ENCODE measurements around the gene REG3G. TPM values are rescaled to one million over a fixed set of nuclear protein-coding genes. Genes with fewer than 3 reads are reported as not detected.

The REG3G gene
- total RNA-seq, 4 donors from 2014 or later: not detected

DNA sequence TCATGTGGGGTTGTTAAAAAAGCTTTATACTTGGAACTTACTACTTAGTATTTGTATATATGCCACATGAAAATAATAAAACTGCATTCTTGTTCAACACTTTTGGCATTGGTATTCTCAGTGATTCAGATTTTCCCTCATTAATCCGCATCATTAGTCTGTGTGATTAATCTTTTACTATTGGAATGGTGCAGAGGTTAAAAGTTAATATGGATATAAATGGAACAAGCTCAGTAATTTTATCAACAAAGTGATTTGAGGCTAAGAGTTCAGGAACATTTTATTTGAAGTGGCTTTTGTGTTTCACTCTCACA, 45.4 kb upstream of the REG3G start:
- Histone ChIP-seq H3K36me3 (no peaks in the 10 kb centered on the region), H3K27me3 (peaks cover 0 to 8% (median 0%) of the 10 kb centered on the region in 4 donors), H3K4me3 (no peak overlapping the region), H3K9me3 (no peaks in the 10 kb centered on the region), H3K27ac (replicated peaks in 1 of 4) (no peak overlapping the region), H3K4me1 (no peaks in the 10 kb centered on the region)
- TF ChIP-seq POLR2A (IDR thresholded peaks at IDR 0.05; ENCODE audit: low read depth) (no peak), EP300 (IDR thresholded peaks at IDR 0.05) (no peak), CTCF (IDR thresholded peaks at IDR 0.05) (no peak)
- DNase-seq (ENCODE audit: extremely low spot score): no peak
- 53% methylated on average over 1 of the region's 1 CpG for WGBS
- intact Hi-C loops (cut with DNase I): no loop called here

DNA sequence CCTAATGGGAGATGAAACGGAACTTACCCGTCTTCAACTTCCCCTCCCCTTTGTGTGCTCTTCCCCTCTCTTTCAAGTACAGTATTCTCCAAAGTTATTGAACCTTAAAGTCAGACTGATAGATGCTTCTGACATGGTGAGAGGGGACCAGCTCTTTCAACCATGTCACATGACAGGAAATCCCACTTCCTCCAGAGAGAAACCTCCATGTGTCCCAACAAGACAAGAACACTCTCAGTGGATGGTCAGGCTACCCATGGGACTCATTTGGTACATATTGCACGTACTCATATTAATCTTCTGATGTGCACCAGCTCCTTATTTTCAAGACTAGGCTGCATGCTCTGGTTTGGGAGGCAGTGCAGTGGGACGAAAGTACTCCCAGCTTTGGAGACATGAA, 44.6 kb upstream of the REG3G start:
- intact Hi-C loops (cut with DNase I): no loop called here
- no peak overlapping the region for H3K4me3 ChIP-seq
- no peak for DNase-seq (ENCODE audit: extremely low spot score)
- H3K4me1 ChIP-seq: no peaks in the 10 kb centered on the region
- H3K27me3 ChIP-seq: peaks cover 0 to 8% (median 0%) of the 10 kb centered on the region in 4 donors
- no peaks in the 10 kb centered on the region for H3K9me3 ChIP-seq
- 65% methylated on average over 4 of the region's 4 CpGs for WGBS
- H3K27ac ChIP-seq (replicated peaks in 1 of 4): no peak overlapping the region
- no peak for TF ChIP-seq CTCF (IDR thresholded peaks at IDR 0.05)
- no peak for TF ChIP-seq POLR2AphosphoS5 (IDR thresholded peaks at IDR 0.05)
- no peak for TF ChIP-seq POLR2A (IDR thresholded peaks at IDR 0.05; ENCODE audit: low read depth)
- no peak for TF ChIP-seq EP300 (IDR thresholded peaks at IDR 0.05)
- no peaks in the 10 kb centered on the region for H3K36me3 ChIP-seq

- intact Hi-C loops (cut with DNase I): no loop called here
- Histone ChIP-seq H3K36me3 (no peaks in the 10 kb centered on the region), H3K27ac (replicated peaks in 1 of 4) (no peak overlapping the region), H3K4me3 (no peak overlapping the region), H3K27me3 (peaks cover 0 to 8% (median 0%) of the 10 kb centered on the region in 4 donors), H3K4me1 (no peaks in the 10 kb centered on the region), H3K9me3 (no peaks in the 10 kb centered on the region)
- no peak for DNase-seq (ENCODE audit: extremely low spot score)
- 31% methylated on average over 4 of the region's 4 CpGs for WGBS
- TF ChIP-seq POLR2A (IDR thresholded peaks at IDR 0.05; ENCODE audit: low read depth): no peak
- no peak for TF ChIP-seq EP300 (IDR thresholded peaks at IDR 0.05)
- no peak for TF ChIP-seq CTCF (IDR thresholded peaks at IDR 0.05)
- no peak for TF ChIP-seq POLR2AphosphoS5 (IDR thresholded peaks at IDR 0.05)
These were observed 42.7 kb upstream of the REG3G start for GRCh38 chr2:78982638-78983330.

DNA sequence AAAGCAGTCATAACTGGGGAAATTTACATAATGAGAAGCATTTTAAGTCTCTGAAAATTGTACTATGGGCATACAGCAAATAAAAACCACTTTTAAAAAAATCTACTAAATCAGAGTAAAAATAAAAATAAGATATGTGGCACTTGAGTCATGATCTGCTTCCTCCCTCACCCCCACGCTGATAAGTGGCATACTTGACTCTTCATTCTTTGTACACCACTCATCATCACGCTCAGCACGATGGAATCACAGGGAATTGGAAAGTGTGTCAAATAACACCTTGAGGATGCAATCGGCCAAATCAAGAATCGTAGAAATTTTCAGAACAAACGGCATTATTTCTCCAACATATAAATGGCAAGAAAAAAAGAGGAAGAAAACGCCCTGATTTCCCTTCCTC, 41.1 kb upstream of the REG3G start:
- TF ChIP-seq POLR2A (IDR thresholded peaks at IDR 0.05; ENCODE audit: low read depth) (no peak), POLR2AphosphoS5 (IDR thresholded peaks at IDR 0.05) (no peak)
- Histone ChIP-seq H3K27me3 (peaks cover 0 to 3% (median 0%) of the 10 kb centered on the region in 4 donors), H3K27ac (replicated peaks in 1 of 4) (no peak overlapping the region), H3K4me3 (no peak overlapping the region), H3K4me1 (no peaks in the 10 kb centered on the region), H3K36me3 (no peaks in the 10 kb centered on the region), H3K9me3 (no peaks in the 10 kb centered on the region)
- intact Hi-C loops (cut with DNase I): no loop called here
- WGBS: 76% methylated on average over 7 of the region's 7 CpGs
- no peak for DNase-seq (ENCODE audit: extremely low spot score)

DNA sequence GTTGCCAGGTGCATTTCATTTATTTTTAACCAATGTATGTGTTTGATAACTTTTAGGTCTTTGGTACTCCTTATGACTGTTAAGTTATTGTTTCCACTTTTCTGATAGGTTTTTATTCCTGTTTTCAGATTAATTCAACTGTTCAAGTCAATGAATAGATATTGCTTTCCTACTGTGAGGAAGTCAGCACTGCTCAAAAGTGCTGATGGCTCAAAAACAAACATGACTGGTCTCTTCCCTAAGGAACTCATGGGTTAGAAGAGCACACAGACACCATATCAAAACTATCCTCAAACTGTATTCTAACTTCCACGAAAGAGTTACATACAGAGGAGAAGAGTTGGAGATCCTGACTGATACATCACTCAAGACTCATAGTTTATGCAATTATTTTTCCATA, 39.9 kb upstream of the REG3G start:
- TF ChIP-seq CTCF (IDR thresholded peaks at IDR 0.05): no peak
- TF ChIP-seq EP300 (IDR thresholded peaks at IDR 0.05): no peak
- no peak for TF ChIP-seq POLR2A (IDR thresholded peaks at IDR 0.05; ENCODE audit: low read depth)
- no peak for TF ChIP-seq POLR2AphosphoS5 (IDR thresholded peaks at IDR 0.05)
- H3K9me3 ChIP-seq: no peaks in the 10 kb centered on the region
- H3K27ac ChIP-seq (replicated peaks in 1 of 4): no peak overlapping the region
- 57% methylated on average over 1 of the region's 1 CpG for WGBS
- no peaks in the 10 kb centered on the region for H3K36me3 ChIP-seq
- intact Hi-C loops (cut with DNase I): no loop called here
- H3K4me3 ChIP-seq: no peak overlapping the region
- H3K4me1 ChIP-seq: no peaks in the 10 kb centered on the region
- H3K27me3 ChIP-seq: no peaks in the 10 kb centered on the region
- no peak for DNase-seq (ENCODE audit: extremely low spot score)

Data from esophagus muscularis mucosa (tissue), 4 donors.